ENCODE measurements around the gene PEPD.

The PEPD gene

DNA sequence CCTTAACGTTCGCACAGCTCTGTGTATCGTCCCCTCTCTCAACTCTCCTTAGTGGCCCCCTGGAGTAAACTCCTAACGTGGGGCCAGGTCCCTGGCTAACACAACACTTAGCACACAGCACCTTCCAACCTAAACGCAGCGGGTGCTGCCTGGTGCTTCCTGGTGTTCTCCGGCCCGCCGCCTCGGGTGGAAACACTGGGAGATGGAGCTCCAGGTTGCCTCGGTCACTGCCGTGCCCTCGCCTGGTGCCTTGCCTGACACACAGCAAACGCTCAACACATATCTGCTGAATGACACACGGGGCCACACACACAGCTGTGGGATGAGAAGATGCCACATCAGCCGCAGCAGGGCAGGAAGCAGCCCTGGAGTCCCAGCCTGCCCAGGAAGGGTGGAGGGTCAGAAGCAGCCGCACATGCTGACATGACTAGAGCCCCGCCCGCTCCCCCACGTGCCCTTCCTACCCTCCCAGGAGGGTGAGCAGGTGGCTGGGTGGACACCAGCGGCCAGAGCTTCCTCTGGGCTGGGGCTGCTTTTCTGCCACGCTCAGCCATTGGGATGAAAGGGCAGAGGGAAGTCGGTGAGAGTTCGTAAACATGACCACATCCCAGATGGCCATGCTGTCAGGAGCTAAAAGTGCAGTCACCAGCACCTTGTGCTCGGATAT is 6.6 kb downstream of the PEPD start:
- H3K36me3 ChIP-seq (ENCODE audit: control insufficient read depth, insufficient read depth, low read length) = no peaks in the 10 kb centered on the region
- H3K27ac ChIP-seq (ENCODE audit: insufficient read depth, low read depth, low read length, poor library complexity, severe bottlenecking) = no peak overlapping the region
- H3K4me1 ChIP-seq (ENCODE audit: control insufficient read depth, insufficient read depth, low read length) = peaks cover 3% of the 10 kb centered on the region
- no peaks in the 10 kb centered on the region for H3K27me3 ChIP-seq (ENCODE audit: control insufficient read depth, insufficient read depth, low read length, poor library complexity, severe bottlenecking)
- H3K4me3 ChIP-seq (ENCODE audit: insufficient read depth, low read depth, low read length) = no peak overlapping the region
- no peaks in the 10 kb centered on the region for H3K9me3 ChIP-seq (ENCODE audit: control insufficient read depth, low read length)
- WGBS, 2 experiments = 87% methylated on average over 25 of the region's 25 CpGs

DNA sequence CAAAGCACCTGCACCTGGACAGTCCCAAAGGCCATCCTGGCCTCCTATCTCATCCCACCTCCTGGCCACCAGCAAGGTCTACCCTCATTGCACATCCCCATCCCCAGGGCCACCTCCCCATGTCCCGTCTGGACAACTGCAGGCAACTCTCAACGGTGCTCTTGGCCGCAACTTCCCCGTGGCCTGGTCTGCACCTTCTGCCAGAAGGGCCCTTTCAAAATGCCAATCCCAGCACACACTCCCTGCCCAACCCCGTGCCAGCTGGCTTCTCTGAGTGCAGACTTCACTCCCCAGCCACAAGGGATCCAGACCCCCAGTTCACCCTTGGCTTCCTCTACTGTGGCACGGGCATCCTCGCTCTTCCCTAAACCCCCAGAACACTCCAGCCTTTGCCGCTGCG is 8.2 kb downstream of the PEPD start:
- Histone ChIP-seq H3K4me3 (ENCODE audit: insufficient read depth, low read depth, low read length) (no peak overlapping the region), H3K36me3 (ENCODE audit: control insufficient read depth, insufficient read depth, low read length) (no peaks in the 10 kb centered on the region), H3K27me3 (ENCODE audit: control insufficient read depth, insufficient read depth, low read length, poor library complexity, severe bottlenecking) (no peaks in the 10 kb centered on the region), H3K27ac (ENCODE audit: insufficient read depth, low read depth, low read length, poor library complexity, severe bottlenecking) (no peak overlapping the region), H3K4me1 (ENCODE audit: control insufficient read depth, insufficient read depth, low read length) (peaks cover 3% of the 10 kb centered on the region), H3K9me3 (ENCODE audit: control insufficient read depth, low read length) (no peaks in the 10 kb centered on the region)
- WGBS, 2 experiments = 93 to 95% methylated on average over 9 of the region's 9 CpGs

GRCh38 chr19:33512580-33513137 is 8.9 kb downstream of the PEPD start:
- H3K4me1 ChIP-seq (ENCODE audit: control insufficient read depth, insufficient read depth, low read length) = peaks cover 3% of the 10 kb centered on the region
- H3K36me3 ChIP-seq (ENCODE audit: control insufficient read depth, insufficient read depth, low read length) = no peaks in the 10 kb centered on the region
- 93 to 94% methylated on average over 23 of the region's 23 CpGs for WGBS, 2 experiments
- no peak overlapping the region for H3K4me3 ChIP-seq (ENCODE audit: insufficient read depth, low read depth, low read length)
- no peaks in the 10 kb centered on the region for H3K27me3 ChIP-seq (ENCODE audit: control insufficient read depth, insufficient read depth, low read length, poor library complexity, severe bottlenecking)
- H3K27ac ChIP-seq (ENCODE audit: insufficient read depth, low read depth, low read length, poor library complexity, severe bottlenecking) = no peak overlapping the region
- H3K9me3 ChIP-seq (ENCODE audit: control insufficient read depth, low read length) = no peaks in the 10 kb centered on the region

- Histone ChIP-seq H3K9me3 (ENCODE audit: control insufficient read depth, low read length) (no peaks in the 10 kb centered on the region), H3K4me3 (ENCODE audit: insufficient read depth, low read depth, low read length) (no peak overlapping the region), H3K4me1 (ENCODE audit: control insufficient read depth, insufficient read depth, low read length) (peaks cover 3% of the 10 kb centered on the region), H3K27ac (ENCODE audit: insufficient read depth, low read depth, low read length, poor library complexity, severe bottlenecking) (no peak overlapping the region), H3K27me3 (ENCODE audit: control insufficient read depth, insufficient read depth, low read length, poor library complexity, severe bottlenecking) (no peaks in the 10 kb centered on the region), H3K36me3 (ENCODE audit: control insufficient read depth, insufficient read depth, low read length) (no peaks in the 10 kb centered on the region)
- 92 to 93% methylated on average over 3 of the region's 3 CpGs for WGBS, 2 experiments
Observed at GRCh38 chr19:33512021-33512420, 9.6 kb downstream of the PEPD start.

GRCh38 chr19:33511346-33511745 is 10.2 kb downstream of the PEPD start:
- H3K36me3 ChIP-seq (ENCODE audit: control insufficient read depth, insufficient read depth, low read length) = no peaks in the 10 kb centered on the region
- 83 to 89% methylated on average over 13 of the region's 13 CpGs for WGBS, 2 experiments

GRCh38 chr19:33510462-33511194 is 11.0 kb downstream of the PEPD start:
- H3K4me3 ChIP-seq (ENCODE audit: insufficient read depth, low read depth, low read length) = no peak overlapping the region
- no peaks in the 10 kb centered on the region for H3K36me3 ChIP-seq (ENCODE audit: control insufficient read depth, insufficient read depth, low read length)
- H3K9me3 ChIP-seq (ENCODE audit: control insufficient read depth, low read length) = no peaks in the 10 kb centered on the region
- 78% methylated on average over 11 of the region's 11 CpGs for WGBS, 2 experiments
- H3K27ac ChIP-seq (ENCODE audit: insufficient read depth, low read depth, low read length, poor library complexity, severe bottlenecking) = no peak overlapping the region
- H3K4me1 ChIP-seq (ENCODE audit: control insufficient read depth, insufficient read depth, low read length) = peaks cover 3% of the 10 kb centered on the region
- no peaks in the 10 kb centered on the region for H3K27me3 ChIP-seq (ENCODE audit: control insufficient read depth, insufficient read depth, low read length, poor library complexity, severe bottlenecking)

More at GRCh38 chr19:33511346-33511745, 10.2 kb downstream of the PEPD start:
- H3K9me3 ChIP-seq (ENCODE audit: control insufficient read depth, low read length) = no peaks in the 10 kb centered on the region
- no peaks in the 10 kb centered on the region for H3K27me3 ChIP-seq (ENCODE audit: control insufficient read depth, insufficient read depth, low read length, poor library complexity, severe bottlenecking)
- no peak overlapping the region for H3K4me3 ChIP-seq (ENCODE audit: insufficient read depth, low read depth, low read length)
- H3K27ac ChIP-seq (ENCODE audit: insufficient read depth, low read depth, low read length, poor library complexity, severe bottlenecking) = no peak overlapping the region
- peaks cover 3% of the 10 kb centered on the region for H3K4me1 ChIP-seq (ENCODE audit: control insufficient read depth, insufficient read depth, low read length)

- no peak overlapping the region for H3K4me3 ChIP-seq (ENCODE audit: insufficient read depth, low read depth, low read length)
- no peak overlapping the region for H3K27ac ChIP-seq (ENCODE audit: insufficient read depth, low read depth, low read length, poor library complexity, severe bottlenecking)
- H3K36me3 ChIP-seq (ENCODE audit: control insufficient read depth, insufficient read depth, low read length) = no peaks in the 10 kb centered on the region
- no peaks in the 10 kb centered on the region for H3K27me3 ChIP-seq (ENCODE audit: control insufficient read depth, insufficient read depth, low read length, poor library complexity, severe bottlenecking)
- no peaks in the 10 kb centered on the region for H3K9me3 ChIP-seq (ENCODE audit: control insufficient read depth, low read length)
- 90 to 94% methylated on average over 15 of the region's 15 CpGs for WGBS, 2 experiments
- H3K4me1 ChIP-seq (ENCODE audit: control insufficient read depth, insufficient read depth, low read length) = peaks cover 3% of the 10 kb centered on the region
Observed at GRCh38 chr19:33509774-33510173, 11.8 kb downstream of the PEPD start.

GRCh38 chr19:33508941-33509614 is 12.5 kb downstream of the PEPD start:
- WGBS, 2 experiments = 89 to 90% methylated on average over 12 of the region's 12 CpGs
- no peak overlapping the region for H3K4me3 ChIP-seq (ENCODE audit: insufficient read depth, low read depth, low read length)
- no peaks in the 10 kb centered on the region for H3K9me3 ChIP-seq (ENCODE audit: control insufficient read depth, low read length)
- H3K27ac ChIP-seq (ENCODE audit: insufficient read depth, low read depth, low read length, poor library complexity, severe bottlenecking) = no peak overlapping the region
- H3K4me1 ChIP-seq (ENCODE audit: control insufficient read depth, insufficient read depth, low read length) = peaks cover 3% of the 10 kb centered on the region
- H3K27me3 ChIP-seq (ENCODE audit: control insufficient read depth, insufficient read depth, low read length, poor library complexity, severe bottlenecking) = no peaks in the 10 kb centered on the region
- no peaks in the 10 kb centered on the region for H3K36me3 ChIP-seq (ENCODE audit: control insufficient read depth, insufficient read depth, low read length)

DNA sequence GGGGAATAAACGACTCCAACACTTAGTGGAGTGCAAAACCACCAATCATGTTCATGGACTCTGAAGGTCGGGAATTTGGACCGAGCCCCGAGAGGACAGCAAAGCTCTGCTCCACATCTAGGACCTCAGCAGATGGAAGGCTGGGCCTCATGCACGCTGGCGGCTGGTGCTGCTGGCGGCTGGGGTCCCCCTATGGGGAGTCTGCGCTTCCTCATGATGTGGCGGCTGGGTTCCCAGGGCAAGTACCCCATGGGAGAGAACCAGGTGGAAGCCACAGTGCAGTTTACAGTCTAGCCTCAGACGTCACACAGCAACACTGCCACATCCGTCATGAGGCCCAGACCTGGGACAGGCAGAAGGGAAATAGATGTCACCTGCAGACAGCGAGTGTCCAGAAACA is 13.2 kb downstream of the PEPD start:
- Histone ChIP-seq H3K9me3 (ENCODE audit: control insufficient read depth, low read length) (no peaks in the 10 kb centered on the region), H3K27me3 (ENCODE audit: control insufficient read depth, insufficient read depth, low read length, poor library complexity, severe bottlenecking) (no peaks in the 10 kb centered on the region), H3K4me3 (ENCODE audit: insufficient read depth, low read depth, low read length) (no peak overlapping the region), H3K36me3 (ENCODE audit: control insufficient read depth, insufficient read depth, low read length) (no peaks in the 10 kb centered on the region), H3K4me1 (ENCODE audit: control insufficient read depth, insufficient read depth, low read length) (peaks cover 6% of the 10 kb centered on the region), H3K27ac (ENCODE audit: insufficient read depth, low read depth, low read length, poor library complexity, severe bottlenecking) (no peak overlapping the region)
- WGBS, 2 experiments = 89 to 90% methylated on average over 12 of the region's 12 CpGs

GRCh38 chr19:33508009-33508408 is 13.6 kb downstream of the PEPD start:
- no peaks in the 10 kb centered on the region for H3K36me3 ChIP-seq (ENCODE audit: control insufficient read depth, insufficient read depth, low read length)
- no peaks in the 10 kb centered on the region for H3K27me3 ChIP-seq (ENCODE audit: control insufficient read depth, insufficient read depth, low read length, poor library complexity, severe bottlenecking)
- H3K9me3 ChIP-seq (ENCODE audit: control insufficient read depth, low read length) = no peaks in the 10 kb centered on the region
- H3K4me1 ChIP-seq (ENCODE audit: control insufficient read depth, insufficient read depth, low read length) = peaks cover 6% of the 10 kb centered on the region
- H3K27ac ChIP-seq (ENCODE audit: insufficient read depth, low read depth, low read length, poor library complexity, severe bottlenecking) = no peak overlapping the region
- 92 to 96% methylated on average over 7 of the region's 7 CpGs for WGBS, 2 experiments
- H3K4me3 ChIP-seq (ENCODE audit: insufficient read depth, low read depth, low read length) = no peak overlapping the region

Measured in ectodermal cell (in vitro differentiated cells).